GM18499 (cell line): ENCODE results near the gene NUCKS1.

Experiments used
- ATAC-seq: cut with Tn5 transposase; IDR thresholded peaks from one replicate; pipeline ENCODE4 v1.9.1; 2021; ENCODE audit warnings: moderate number of reproducible peaks; ENCODE audit not compliant: insufficient read depth, unreplicated experiment

Gene NUCKS1

DNA sequence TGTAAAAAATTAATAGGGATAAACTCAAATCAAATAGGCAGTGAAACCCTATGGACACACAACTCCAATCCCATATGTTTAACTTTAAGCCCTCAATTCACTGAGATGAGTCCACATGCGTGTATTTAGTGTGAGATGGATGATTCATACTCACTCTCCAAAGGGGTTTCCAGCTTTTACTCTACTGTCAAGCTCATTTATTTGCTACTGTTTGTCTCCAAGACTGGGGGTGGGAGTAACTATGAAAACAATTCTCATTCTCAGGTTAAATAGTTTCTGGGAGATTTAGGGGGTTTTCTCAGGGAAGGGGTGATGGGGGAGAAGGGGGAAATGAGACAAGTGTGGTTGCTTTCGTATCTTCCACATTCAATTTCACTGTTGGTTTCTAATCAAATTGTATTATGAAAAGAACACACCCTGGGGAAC lies 22.6 kb upstream of the NUCKS1 start:
- ATAC-seq: no peak

DNA sequence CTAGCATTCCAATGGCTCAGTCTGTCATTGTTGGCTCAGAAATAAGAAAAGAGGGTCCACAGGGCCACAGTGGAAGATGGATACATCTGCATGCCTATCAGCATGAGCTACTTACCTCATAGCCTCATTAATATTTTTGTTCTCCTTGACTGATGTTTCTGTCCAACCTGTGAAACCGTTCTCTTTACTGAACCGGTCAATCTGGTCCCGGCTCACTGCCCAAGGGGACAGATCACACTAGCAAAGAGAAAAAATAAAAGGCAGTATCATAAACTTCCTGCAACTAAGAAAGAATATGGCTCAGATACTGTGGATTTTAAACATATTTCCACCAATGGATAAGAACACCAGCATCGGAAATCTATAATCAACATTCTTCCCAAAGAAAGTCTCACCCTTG lies 20.6 kb upstream of the NUCKS1 start:
- no peak for ATAC-seq

DNA sequence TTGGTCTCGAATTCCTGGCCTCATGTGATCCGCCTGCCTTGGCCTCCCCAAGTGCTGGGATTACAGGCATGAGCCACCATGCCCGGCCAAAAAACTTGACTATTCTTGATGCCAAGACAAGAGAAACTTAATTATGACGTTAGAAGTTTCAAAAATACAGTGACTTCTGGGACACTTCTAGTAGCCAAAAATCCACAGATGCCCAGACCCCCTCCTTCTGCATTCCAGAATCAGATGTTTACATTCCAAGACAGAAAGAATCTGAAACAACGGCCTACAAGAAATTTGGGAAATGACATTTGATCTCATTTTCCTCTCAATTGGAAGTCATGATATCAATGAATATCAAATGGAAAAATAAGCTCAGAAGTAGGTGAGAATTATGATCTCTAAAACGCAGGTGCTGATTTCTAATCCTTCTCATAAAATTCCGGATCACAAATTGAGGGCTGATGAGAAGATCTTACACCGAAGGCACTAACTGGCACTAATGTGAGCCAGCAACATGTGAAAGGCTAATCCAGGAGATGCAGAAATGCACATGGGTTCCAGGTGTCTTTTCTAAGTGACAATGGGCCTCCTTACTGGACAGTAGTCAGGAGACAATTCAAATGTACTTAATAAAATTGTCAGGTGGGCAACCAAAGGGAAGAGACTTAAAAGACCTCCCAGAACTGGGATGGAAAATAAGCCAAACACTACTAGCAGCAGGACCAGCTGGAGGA lies 19.8 kb upstream of the NUCKS1 start:
- no peak for ATAC-seq

DNA sequence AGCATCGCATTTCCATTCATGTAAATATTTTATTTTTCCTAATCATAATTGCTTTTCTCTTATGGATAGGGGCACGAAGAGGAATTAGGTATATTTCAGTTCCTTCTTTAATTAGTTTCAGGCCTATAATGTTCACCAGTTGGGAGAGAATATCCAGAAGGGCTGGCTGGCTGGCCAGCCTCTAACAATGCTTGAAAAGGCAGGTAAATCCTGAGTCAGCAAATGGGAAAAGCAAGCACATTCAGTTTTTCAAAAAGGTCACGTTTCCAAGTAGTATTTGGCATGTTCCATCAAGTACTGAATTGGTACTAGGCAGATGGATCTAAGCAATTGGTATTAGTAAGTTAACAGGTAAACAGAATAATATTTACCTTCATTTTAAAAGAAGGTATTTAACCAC lies 17.3 kb upstream of the NUCKS1 start:
- ATAC-seq: no peak

DNA sequence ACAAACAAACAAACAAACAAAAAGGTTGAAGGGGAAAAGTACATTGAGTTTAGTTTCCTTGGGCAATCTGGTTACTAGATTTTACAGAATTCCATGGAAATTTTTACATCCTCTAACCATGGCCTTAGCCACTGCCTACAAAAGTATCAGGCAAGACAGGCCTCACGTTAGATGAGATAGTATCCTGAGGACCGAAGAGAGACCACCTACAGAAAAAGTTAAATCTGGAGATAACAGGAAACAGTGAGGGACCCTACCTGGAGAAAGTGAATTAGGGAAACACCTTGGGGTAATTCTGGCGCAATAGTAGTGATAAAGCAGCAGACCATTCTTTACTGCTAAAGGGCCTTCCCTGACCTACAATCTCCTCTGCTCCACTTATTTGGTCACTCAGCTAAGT lies 16.6 kb upstream of the NUCKS1 start:
- ATAC-seq: no peak

DNA sequence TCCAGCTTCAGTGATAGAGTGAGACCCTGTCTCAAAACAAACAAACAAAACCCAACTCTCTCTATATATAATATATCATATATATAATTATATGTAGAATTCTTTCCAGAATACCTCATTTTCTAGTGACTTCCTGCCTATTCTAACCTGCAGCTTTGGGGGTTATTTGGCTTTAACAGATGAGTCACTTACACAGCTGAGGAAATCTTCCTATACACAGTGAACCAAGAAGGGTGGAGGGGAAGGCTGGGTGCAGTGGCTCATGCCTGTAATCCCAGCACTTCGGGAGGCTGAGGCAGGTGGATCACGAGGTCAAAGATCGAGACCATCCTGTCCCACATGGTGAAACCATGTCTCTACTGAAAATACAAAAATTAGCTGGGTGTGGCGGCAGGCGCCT lies 16.1 kb upstream of the NUCKS1 start:
- ATAC-seq: no peak

DNA sequence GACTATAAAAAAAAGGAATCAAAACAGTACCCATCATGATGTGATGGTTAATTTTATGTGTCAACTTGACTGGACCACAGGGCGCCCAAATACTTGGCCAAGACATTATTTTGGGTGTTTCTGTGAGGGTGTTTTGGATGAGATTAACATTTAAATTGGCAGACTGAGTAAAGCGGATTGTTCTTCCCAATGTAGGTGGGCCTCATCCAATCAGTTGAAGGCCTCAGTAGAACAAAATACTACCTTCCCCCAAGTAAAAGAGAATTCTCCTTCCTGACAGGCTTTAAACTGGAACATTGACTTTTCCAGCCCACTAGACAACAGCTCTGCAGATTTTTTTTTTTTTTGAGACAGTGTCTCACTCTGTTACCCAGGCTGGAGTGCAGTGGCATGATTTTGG lies 14.6 kb upstream of the NUCKS1 start:
- no peak for ATAC-seq

DNA sequence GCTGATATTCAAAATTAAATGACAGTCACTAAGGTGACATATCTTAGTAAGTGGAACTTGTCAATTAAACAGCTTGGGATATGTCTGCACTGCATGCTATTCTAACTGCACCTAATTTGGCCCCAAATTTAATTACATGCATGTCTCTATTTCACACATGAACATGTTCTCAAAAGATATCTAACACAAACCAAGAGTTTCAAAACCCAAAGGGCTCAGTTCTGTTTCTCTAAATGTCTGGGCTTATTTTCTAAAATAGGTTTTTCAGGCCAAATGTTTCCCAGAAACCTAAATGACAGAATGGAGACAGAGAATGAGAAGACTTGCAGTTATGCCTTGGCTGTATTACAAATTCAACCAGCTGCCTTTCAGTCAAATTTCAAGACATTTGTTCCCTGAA lies 14.0 kb upstream of the NUCKS1 start:
- ATAC-seq: no peak

DNA sequence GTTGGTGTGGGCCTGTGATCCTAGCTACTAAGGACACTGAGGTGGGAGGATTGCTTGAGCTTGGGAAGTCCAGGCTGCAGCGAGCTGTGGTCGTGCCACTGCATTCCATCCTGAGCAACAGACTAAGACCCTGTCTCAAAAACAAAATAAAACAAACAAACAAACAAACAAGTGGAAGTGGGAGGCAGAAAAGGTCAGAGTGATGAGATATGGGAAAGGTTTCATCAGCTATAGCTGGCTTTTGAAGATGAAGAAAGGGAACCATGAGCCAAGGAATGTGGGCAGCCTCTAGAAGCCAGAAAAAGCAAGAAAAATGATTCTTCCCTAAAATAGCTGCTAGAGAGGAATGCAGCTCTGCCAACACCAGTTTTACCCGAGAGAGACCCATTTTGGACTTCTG lies 10.6 kb upstream of the NUCKS1 start:
- ATAC-seq: no peak

DNA sequence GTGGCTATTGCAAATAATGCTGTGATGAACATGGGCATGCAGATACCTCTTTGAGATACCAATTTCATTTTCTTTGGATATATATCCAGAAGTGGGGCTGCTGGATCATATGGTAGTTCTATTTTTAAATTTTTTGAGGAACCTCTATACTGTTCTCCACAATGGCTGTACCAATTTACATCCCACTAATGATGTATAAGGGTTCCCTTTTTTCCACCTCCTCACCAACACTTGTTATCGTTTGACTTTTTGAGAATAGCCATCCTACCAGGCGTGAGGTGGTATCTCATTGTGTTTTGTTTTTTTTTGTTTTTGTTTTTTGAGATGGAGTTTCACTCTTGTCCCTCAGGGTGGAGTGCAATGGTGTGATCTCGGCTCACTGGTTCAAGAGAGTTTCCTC lies 6.6 kb upstream of the NUCKS1 start:
- no peak for ATAC-seq

DNA sequence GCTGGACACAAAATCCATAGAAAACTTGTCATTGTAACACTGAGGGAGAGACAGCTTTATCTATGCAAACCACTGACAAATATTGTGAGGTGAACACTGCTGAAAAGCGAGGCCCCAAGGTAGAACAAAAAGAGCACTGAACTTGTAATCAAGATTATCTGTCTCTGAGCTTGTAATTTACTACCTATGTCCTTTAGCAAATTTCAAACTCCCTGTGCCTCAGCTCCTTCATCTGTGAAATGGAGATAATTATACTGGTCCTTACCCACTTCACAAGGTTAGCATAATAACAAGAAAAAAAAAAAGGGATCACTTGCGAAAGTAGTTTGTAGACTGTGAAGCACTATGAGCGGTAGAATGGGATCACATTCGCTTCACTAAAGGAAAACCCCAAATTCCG lies 4.9 kb upstream of the NUCKS1 start:
- ATAC-seq: no peak

DNA sequence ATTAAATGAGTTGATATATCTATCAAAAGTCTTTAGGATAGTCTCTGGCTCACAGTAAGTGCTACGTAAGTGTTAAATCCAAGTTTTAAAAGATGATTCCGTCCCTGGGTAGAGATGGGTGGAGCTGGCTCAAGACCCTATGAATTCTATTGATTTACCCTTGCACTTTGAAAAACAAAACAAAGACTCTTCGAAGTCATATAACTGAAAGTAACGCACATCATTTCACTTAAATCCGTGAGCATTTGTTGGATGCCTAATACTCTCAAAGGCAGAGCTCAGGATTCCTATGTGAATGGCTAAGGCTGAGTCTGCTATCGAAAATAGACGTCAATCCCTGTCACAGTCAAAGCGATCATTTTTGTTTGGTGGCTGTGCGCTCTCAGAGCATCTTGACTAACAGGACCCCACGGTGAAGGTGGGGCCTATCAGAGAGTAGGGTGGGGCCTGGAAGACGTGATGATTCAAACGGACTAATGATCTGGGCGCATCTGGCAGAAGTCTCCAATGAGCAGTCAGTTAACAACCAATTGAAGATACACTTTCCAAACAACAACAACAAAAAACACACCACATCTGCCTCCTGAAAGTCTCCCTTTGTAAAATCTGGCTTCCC lies 1.2 kb upstream of the NUCKS1 start:
- no peak for ATAC-seq

DNA sequence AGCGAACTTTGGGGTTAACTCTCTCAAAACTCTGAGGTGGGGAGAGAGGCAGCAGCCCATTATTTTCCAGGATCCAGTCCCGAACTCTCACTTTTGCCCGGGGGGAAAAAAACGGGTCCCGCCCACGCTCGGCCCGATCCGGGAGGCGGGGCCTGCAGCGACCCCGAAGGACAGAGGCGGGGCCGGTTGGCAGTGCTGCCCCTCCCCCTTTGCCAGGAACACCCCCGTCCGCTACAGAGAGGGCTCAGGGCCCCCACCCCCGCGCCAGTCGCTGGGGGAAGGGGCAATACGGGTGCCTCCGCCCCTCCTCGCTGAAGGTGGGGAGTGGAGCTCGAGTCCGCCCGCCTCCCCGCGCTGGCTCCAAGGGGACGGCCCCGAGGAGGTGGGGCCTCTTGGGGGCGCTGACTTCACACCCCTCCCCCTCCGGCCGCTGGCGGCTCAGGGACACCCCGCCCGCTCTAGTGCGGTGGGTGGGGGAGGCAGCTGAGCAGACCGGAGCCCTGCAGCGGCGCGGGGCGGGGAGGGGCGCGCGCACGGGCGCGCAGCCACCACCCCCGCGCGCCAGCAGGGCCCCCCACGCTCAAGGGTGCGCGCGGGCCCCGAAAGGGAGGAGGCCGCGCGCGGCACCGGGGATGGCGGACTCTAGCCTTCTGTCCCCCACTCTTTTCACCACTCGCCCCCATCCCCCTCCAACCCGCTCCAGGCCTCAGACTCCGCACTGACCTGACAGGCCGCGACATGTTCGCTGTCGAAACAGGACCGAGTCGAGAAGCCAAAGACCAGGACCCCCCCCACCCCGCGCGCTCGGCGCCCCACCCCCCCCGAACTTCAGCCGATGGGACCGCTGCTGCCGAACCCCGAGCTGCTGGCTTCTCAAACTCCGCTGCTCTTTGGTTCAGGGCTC lies 496 bp downstream of the NUCKS1 start:
- ATAC-seq: no peak

DNA sequence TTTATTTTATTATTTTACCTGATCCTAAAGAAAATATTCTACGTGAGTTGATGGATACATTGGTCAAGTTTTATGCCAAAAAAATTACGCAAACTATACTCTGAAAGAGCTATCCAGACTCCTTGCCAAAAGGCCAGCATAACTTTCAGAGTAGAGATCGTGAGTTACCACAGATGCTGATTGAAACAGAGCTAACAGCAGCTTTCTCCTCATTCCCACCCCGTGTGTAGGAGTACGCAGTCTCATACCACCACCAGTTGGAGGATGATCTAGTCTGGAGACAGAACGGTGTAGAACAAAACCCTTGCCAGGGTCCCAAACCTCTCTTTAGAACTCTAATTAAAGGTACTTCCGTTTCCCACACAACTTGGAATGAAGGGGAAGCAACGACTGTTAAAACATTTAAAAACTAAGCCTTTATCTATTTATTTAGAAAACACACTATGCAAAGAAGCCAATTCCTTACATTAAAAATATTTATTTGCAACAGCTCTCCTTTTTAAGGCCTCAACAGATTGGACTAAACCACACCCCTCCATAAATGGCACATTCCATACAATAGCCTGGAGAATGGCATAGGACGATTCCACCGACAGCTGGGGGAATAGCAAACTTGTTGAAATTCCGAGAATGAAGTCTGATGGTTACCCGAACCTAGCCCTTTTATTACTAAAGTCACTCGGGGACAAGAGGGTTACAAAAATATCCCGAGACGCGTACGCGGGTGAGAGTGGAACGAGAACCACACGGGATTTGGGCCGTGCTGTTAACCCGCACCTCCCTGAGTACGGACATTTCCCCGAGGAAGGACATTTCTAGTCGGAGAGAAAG lies 1.4 kb downstream of the NUCKS1 start:
- no peak for ATAC-seq

DNA sequence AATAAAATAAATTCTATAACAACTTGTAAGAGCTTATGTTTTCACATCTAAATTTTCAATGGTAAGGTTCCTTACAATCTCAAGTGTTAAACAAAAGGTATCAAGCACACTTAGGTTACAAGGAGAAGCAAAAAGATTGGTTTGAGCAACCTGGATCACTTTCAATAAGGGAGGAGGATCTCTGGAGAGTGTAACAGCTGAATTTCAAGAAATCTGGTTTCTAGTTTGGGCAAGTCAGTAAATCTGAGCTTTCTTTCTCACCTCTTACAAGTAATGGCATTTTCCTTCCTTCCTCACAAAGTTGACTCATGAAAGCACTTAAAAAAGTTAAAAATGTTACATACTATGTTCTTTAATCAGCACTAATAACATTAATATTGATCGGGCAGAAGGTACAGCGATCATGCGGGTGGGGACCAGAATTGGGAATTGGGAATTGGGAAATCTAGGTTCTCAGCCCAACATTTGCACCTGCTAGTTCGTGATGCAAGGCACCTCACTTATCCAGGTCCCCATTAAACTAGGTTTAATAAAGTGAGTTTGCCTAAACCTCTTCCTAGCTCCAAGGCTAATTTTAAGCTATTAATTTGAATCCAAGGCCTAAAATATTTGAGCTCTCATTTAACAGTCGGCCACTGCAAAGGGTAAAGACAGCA lies 3.1 kb downstream of the NUCKS1 start:
- no peak for ATAC-seq

DNA sequence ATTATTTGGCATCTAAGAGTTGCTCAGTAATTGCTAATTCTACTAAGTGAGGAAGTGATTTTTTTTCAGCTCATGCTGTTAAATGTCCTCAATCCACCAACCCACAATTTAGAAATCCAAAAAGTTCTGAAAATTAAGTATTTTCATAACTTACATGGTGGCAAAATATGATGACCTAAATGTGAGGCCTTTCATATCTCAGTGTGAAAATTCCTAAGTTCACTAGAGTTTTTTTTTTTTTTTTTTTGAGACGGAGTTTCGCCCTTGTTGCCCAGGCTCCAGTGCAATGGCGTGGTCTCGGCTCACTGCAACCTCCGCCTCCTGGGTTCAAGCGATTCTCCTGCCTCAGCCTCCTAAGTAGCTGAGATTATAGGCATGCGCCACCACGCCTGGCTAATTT lies 5.6 kb downstream of the NUCKS1 start:
- ATAC-seq: no peak

DNA sequence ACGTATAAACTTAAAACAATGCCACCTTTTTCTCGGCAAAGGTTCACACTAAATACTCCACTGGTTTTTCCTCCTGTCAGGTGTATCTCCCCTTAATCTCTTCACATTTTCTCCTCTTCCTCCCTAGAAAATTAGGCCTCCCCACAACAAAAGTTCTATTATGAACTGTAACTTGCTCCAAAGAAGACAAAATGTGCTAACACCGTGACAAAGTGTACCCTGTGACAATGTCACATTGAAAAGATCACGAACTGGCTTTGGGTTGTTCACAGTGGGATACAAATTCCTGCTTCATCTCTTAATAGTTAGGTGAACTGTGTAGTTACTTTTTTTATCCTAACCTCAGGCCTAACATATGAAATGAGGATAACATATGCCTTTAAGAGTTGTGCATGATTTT lies 6.0 kb downstream of the NUCKS1 start:
- no peak for ATAC-seq

DNA sequence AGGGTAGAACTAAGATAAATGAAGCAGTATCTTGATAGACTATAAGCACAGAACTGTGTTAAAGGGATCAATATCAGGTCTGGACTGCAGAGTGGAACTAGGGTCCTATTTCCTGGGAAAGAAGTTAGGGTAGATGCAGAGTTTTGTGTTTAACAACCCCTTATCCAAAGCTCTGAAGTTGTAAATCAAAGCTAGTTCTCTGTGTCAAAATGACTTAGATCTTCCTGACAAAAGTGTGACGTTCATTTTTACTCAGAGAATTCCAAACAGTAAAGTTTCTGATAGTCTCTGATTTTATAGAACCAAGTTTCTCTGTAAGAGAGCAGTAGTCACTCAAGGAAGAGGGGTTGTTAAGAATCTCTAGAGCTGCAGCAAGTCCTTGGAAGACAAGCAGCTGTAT lies 8.3 kb downstream of the NUCKS1 start:
- ATAC-seq: no peak

DNA sequence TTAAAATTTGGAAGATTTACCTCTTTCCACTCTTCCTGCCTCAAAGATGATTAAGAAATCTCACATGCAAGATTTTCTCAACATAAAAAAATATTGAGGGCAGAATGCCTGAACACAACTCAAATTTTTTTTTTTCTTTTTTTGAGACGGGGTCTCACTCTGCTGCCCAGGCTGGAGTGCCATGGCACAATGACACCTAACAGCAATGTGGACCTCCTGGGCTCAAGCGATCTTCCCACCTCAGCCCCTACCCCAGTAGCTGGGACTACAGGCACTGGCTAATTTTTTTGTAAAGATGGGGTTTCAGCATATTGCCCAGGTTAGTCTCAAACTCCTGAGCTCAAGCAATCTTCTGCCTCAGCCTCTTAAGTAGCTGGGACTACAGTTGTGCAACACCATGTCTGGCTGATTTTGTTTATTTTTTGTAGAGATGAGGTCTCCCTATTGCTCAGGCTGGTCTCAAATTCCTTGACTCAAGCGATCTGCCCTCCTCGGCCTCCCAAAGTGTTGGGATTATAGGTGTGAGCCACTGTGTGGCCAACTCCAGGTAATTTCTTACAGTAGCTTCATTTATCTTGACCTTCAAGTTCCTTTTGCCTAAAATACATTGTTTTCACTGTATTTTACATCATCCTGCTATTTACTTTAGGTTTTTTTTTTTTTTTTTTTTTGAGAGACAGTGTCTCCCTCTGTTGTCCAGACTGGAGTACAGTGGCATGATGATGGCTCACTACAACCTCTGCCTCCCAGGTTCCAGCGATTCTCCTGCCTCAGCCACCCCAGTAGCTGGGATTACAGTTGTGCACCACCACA lies 10.4 kb downstream of the NUCKS1 start:
- ATAC-seq: no peak
